ENCODE data around the gene CORO1A.
"Not testable (repeated sequence)": the region's sequence is repeated elsewhere in the genome, so short reads cannot be mapped to it uniquely, and the experiment has no call there.

CORO1A gene

DNA sequence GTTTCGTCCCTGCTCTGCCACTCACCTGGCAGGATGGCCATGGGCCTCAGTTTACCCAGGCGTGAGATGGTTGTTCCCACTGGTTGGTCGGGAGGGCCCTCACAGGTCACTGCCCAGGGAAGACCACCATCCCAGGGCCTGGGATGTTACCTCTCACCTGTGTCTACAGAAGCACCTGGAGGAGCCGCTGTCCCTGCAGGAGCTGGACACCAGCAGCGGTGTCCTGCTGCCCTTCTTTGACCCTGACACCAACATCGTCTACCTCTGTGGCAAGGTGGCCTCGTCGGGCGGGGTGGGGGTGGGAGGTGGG lies 4.1 kb downstream of the CORO1A start:
- H3K4ac ChIP-seq (ENCODE audit: low read depth in 1 of 2, low read length in 2 of 2), result no peak overlapping the region
- H3K4me2 ChIP-seq (ENCODE audit: low read length, poor library complexity, severe bottlenecking), result no peak overlapping the region
- H4K8ac ChIP-seq (ENCODE audit: low read length), result no peak overlapping the region
- H2BK15ac ChIP-seq (ENCODE audit: low read depth, poor library complexity, severe bottlenecking), result no peak overlapping the region
- H3K27me3 ChIP-seq (ENCODE audit: control insufficient read depth in 1 of 2, insufficient read depth in 1 of 2, low read length in 2 of 2), result peaks cover 0 to 9% of the 10 kb centered on the region in 2 experiments
- no peak overlapping the region for H2AFZ ChIP-seq (ENCODE audit: low read depth, low read length)
- H2BK120ac ChIP-seq (ENCODE audit: low read depth, low read length), result no peak overlapping the region
- peaks cover 28% of the 10 kb centered on the region for H3K4me1 ChIP-seq (ENCODE audit: control insufficient read depth, insufficient read depth, low read depth, low read length)
- H3K18ac ChIP-seq (ENCODE audit: low read depth in 1 of 2, low read length in 2 of 2), result no peak overlapping the region
- peak overlapping the region in 1 of 2 experiments; percentile 40 for H2BK12ac ChIP-seq (ENCODE audit: low read length in 2 of 2)
- no peak overlapping the region for H3K27ac ChIP-seq (ENCODE audit: low read length, poor library complexity, severe bottlenecking)
- no peak overlapping the region for H2BK5ac ChIP-seq (ENCODE audit: low read depth, low read length, poor library complexity, severe bottlenecking)
- no peak overlapping the region for H3K4me3 ChIP-seq (ENCODE audit: insufficient read depth in 1 of 2, low read depth in 1 of 2, low read length in 2 of 2)
- peaks cover 0 to 22% of the 10 kb centered on the region in 2 experiments for H3K36me3 ChIP-seq (ENCODE audit: control insufficient read depth in 1 of 2, insufficient read depth in 2 of 2, low read depth in 1 of 2, low read length in 2 of 2)
- no peak overlapping the region for H3K9ac ChIP-seq (ENCODE audit: low read length)
- H3K9me3 ChIP-seq (ENCODE audit: control insufficient read depth, low read length), result no peaks in the 10 kb centered on the region
- no peak overlapping the region for H4K91ac ChIP-seq (ENCODE audit: low read length)
- H3K23ac ChIP-seq (ENCODE audit: low read length in 2 of 2), result no peak overlapping the region
- WGBS, result 89% methylated on average over 7 of the region's 9 CpGs
- DNase-seq, result no peak
- no peak overlapping the region for H3K14ac ChIP-seq (ENCODE audit: low read length in 2 of 2)
- H3K79me1 ChIP-seq (replicated peaks; ENCODE audit: low read length, poor library complexity, severe bottlenecking), result peaks cover 11% of the 10 kb centered on the region
- H2AK5ac ChIP-seq (ENCODE audit: low read length, severe bottlenecking), result no peak overlapping the region

DNA sequence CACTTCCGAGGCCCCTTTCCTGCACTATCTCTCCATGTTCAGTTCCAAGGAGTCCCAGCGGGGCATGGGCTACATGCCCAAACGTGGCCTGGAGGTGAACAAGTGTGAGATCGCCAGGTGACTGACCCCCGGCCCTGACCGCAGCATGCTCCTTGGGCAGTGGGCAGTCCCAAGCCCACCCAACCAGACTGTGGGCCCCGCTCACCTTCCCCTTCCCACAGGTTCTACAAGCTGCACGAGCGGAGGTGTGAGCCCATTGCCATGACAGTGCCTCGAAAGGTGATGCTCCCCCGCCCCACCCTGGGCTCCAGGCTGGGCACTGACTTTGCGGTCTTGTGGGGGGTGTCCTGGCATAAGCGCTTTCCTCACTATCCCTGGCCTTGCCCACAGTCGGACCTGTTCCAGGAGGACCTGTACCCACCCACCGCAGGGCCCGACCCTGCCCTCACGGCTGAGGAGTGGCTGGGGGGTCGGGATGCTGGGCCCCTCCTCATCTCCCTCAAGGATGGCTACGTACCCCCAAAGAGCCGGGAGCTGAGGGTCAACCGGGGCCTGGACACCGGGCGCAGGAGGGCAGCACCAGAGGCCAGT lies 4.7 kb downstream of the CORO1A start:
- no peak for DNase-seq
- no peak overlapping the region for H2BK12ac ChIP-seq (ENCODE audit: low read length in 2 of 2)
- WGBS, result 91% methylated on average over 18 of the region's 23 CpGs

DNA sequence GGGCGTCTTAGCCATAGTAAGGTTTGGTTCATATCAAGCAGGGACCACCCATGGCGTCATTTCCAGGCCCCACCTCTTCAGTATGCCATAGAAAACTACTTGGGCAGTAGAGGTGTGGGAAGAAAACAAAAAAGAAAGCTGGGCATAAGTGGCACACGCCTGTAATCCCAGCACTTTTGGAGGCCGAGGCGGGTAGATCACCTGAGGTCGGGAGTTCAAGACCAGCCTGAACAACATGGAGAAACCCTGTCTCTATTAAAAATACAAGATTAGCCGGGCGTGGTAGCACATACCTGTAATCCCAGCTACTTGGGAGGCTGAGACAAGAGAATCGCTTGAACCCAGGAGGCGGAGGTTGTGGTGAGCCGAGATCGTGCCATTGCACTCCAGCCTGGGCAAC lies 7.8 kb downstream of the CORO1A start:
- H3K27me3 ChIP-seq (ENCODE audit: control insufficient read depth in 1 of 2, insufficient read depth in 1 of 2, low read length in 2 of 2); H2BK15ac ChIP-seq (ENCODE audit: low read depth, poor library complexity, severe bottlenecking); H2AK5ac ChIP-seq (ENCODE audit: low read length, severe bottlenecking); H3K9ac ChIP-seq (ENCODE audit: low read length); H4K8ac ChIP-seq (ENCODE audit: low read length); H3K27ac ChIP-seq (ENCODE audit: low read length, poor library complexity, severe bottlenecking); H3K18ac ChIP-seq (ENCODE audit: low read depth in 1 of 2, low read length in 2 of 2); H3K4me3 ChIP-seq (ENCODE audit: insufficient read depth in 1 of 2, low read depth in 1 of 2, low read length in 2 of 2); H4K91ac ChIP-seq (ENCODE audit: low read length); H3K4ac ChIP-seq (ENCODE audit: low read depth in 1 of 2, low read length in 2 of 2); H2BK5ac ChIP-seq (ENCODE audit: low read depth, low read length, poor library complexity, severe bottlenecking); H3K9me3 ChIP-seq (ENCODE audit: control insufficient read depth, low read length); H3K4me2 ChIP-seq (ENCODE audit: low read length, poor library complexity, severe bottlenecking); H3K79me1 ChIP-seq (replicated peaks; ENCODE audit: low read length, poor library complexity, severe bottlenecking); DNase-seq; H2BK12ac ChIP-seq (ENCODE audit: low read length in 2 of 2); H3K23ac ChIP-seq (ENCODE audit: low read length in 2 of 2); H2BK120ac ChIP-seq (ENCODE audit: low read depth, low read length); H2AFZ ChIP-seq (ENCODE audit: low read depth, low read length); H3K14ac ChIP-seq (ENCODE audit: low read length in 2 of 2): not testable (repeated sequence)
- peaks cover 12% of the 10 kb centered on the region for H3K4me1 ChIP-seq (ENCODE audit: control insufficient read depth, insufficient read depth, low read depth, low read length)
- no CpG with 5 or more reads among the region's 12 CpGs for WGBS
- peaks cover 0 to 19% of the 10 kb centered on the region in 2 experiments for H3K36me3 ChIP-seq (ENCODE audit: control insufficient read depth in 1 of 2, insufficient read depth in 2 of 2, low read depth in 1 of 2, low read length in 2 of 2)

More for the DNA sequence above, 4.7 kb downstream of the CORO1A start:
- H3K14ac ChIP-seq (ENCODE audit: low read length in 2 of 2), result no peak overlapping the region
- no peak overlapping the region for H3K9ac ChIP-seq (ENCODE audit: low read length)
- H2BK5ac ChIP-seq (ENCODE audit: low read depth, low read length, poor library complexity, severe bottlenecking), result no peak overlapping the region
- no peak overlapping the region for H3K23ac ChIP-seq (ENCODE audit: low read length in 2 of 2)
- H2BK15ac ChIP-seq (ENCODE audit: low read depth, poor library complexity, severe bottlenecking), result no peak overlapping the region
- H3K18ac ChIP-seq (ENCODE audit: low read depth in 1 of 2, low read length in 2 of 2), result no peak overlapping the region
- no peak overlapping the region for H2AFZ ChIP-seq (ENCODE audit: low read depth, low read length)
- H3K27me3 ChIP-seq (ENCODE audit: control insufficient read depth in 1 of 2, insufficient read depth in 1 of 2, low read length in 2 of 2), result peaks cover 0 to 9% of the 10 kb centered on the region in 2 experiments
- no peak overlapping the region for H3K4me2 ChIP-seq (ENCODE audit: low read length, poor library complexity, severe bottlenecking)
- H4K8ac ChIP-seq (ENCODE audit: low read length), result peak overlapping the region; percentile 28
- no peaks in the 10 kb centered on the region for H3K9me3 ChIP-seq (ENCODE audit: control insufficient read depth, low read length)
- no peak overlapping the region for H2BK120ac ChIP-seq (ENCODE audit: low read depth, low read length)
- H3K36me3 ChIP-seq (ENCODE audit: control insufficient read depth in 1 of 2, insufficient read depth in 2 of 2, low read depth in 1 of 2, low read length in 2 of 2), result peaks cover 0 to 22% of the 10 kb centered on the region in 2 experiments
- peaks cover 11% of the 10 kb centered on the region for H3K79me1 ChIP-seq (replicated peaks; ENCODE audit: low read length, poor library complexity, severe bottlenecking)
- peaks cover 24% of the 10 kb centered on the region for H3K4me1 ChIP-seq (ENCODE audit: control insufficient read depth, insufficient read depth, low read depth, low read length)
- H3K27ac ChIP-seq (ENCODE audit: low read length, poor library complexity, severe bottlenecking), result no peak overlapping the region
- H3K4me3 ChIP-seq (ENCODE audit: insufficient read depth in 1 of 2, low read depth in 1 of 2, low read length in 2 of 2), result no peak overlapping the region
- no peak overlapping the region for H3K4ac ChIP-seq (ENCODE audit: low read depth in 1 of 2, low read length in 2 of 2)
- H4K91ac ChIP-seq (ENCODE audit: low read length), result no peak overlapping the region
- H2AK5ac ChIP-seq (ENCODE audit: low read length, severe bottlenecking), result no peak overlapping the region

DNA sequence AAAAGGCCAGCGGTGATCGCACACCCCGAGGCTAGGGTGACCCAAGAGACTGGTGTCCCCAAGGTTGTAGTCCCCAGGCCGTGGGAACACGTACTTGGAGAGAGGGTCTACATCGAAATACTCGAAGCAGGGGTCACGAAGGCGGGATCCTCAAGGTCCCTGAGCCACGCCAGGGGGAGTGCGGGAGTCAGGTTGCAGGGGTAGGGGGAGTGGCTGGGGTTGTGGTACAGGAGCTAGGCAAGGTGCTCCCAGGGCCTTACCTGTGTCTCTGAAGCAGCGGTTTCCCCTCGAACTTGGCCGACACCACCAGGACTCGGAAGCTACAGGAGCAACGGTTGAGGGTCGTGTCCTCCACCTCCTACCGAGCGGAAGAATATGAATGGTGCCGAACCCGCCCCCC lies 9.7 kb downstream of the CORO1A start:
- H2BK12ac ChIP-seq (ENCODE audit: low read length in 2 of 2); H3K23ac ChIP-seq (ENCODE audit: low read length in 2 of 2); H3K9ac ChIP-seq (ENCODE audit: low read length); H2BK120ac ChIP-seq (ENCODE audit: low read depth, low read length); H2BK15ac ChIP-seq (ENCODE audit: low read depth, poor library complexity, severe bottlenecking); H3K4me3 ChIP-seq (ENCODE audit: insufficient read depth in 1 of 2, low read depth in 1 of 2, low read length in 2 of 2); H2AK5ac ChIP-seq (ENCODE audit: low read length, severe bottlenecking); H2BK5ac ChIP-seq (ENCODE audit: low read depth, low read length, poor library complexity, severe bottlenecking); DNase-seq; H3K4ac ChIP-seq (ENCODE audit: low read depth in 1 of 2, low read length in 2 of 2); H3K9me3 ChIP-seq (ENCODE audit: control insufficient read depth, low read length); H3K36me3 ChIP-seq (ENCODE audit: control insufficient read depth in 1 of 2, insufficient read depth in 2 of 2, low read depth in 1 of 2, low read length in 2 of 2); H2AFZ ChIP-seq (ENCODE audit: low read depth, low read length); H3K14ac ChIP-seq (ENCODE audit: low read length in 2 of 2); H3K4me2 ChIP-seq (ENCODE audit: low read length, poor library complexity, severe bottlenecking); H3K4me1 ChIP-seq (ENCODE audit: control insufficient read depth, insufficient read depth, low read depth, low read length); H4K8ac ChIP-seq (ENCODE audit: low read length); H4K91ac ChIP-seq (ENCODE audit: low read length); H3K27me3 ChIP-seq (ENCODE audit: control insufficient read depth in 1 of 2, insufficient read depth in 1 of 2, low read length in 2 of 2); H3K18ac ChIP-seq (ENCODE audit: low read depth in 1 of 2, low read length in 2 of 2); H3K27ac ChIP-seq (ENCODE audit: low read length, poor library complexity, severe bottlenecking); H3K79me1 ChIP-seq (replicated peaks; ENCODE audit: low read length, poor library complexity, severe bottlenecking): not testable (repeated sequence)
- no CpG with 5 or more reads among the region's 21 CpGs for WGBS
